Adrenal gland (tissue), 12 donors: ENCODE results near the gene LIPJ. TPM values are rescaled to one million over a fixed set of nuclear protein-coding genes. Genes with fewer than 3 reads are reported as not detected.

Experiments
- DNase-seq, 7 donors: peaks; one replicate each; pipeline ENCODE4 v3.0.0-alpha.2; 2019 to 2020
- H3K27ac ChIP-seq, 5 donors: fragments of 200-600 bp; sonication (generic) in 4 of 5; 1 replicate in 3 of 5; 2 replicates in 2 of 5; pipeline versions ENCODE4 v1.5.1 to v1.8.0; 2016 to 2020; ENCODE audit warnings: mild to moderate bottlenecking in 1 of 5
- H3K27me3 ChIP-seq: fragments of 200-600 bp; 2 replicates; pipeline ENCODE4 v1.8.0; 2021
- H3K36me3 ChIP-seq, 2 donors: fragments of 200-600 bp; replicated peaks in 1 of 2; 1 replicate in 1 of 2; 2 replicates in 1 of 2; pipeline versions ENCODE4 v1.5.1 to v1.8.0; 2018 to 2022
- H3K4me1 ChIP-seq, 2 donors: fragments of 200-600 bp; replicated peaks in 1 of 2; 1 replicate in 1 of 2; 2 replicates in 1 of 2; pipeline versions ENCODE4 v1.5.1 to v1.8.0; 2018 to 2021
- H3K4me3 ChIP-seq, 4 donors: fragments of 200-600 bp; sonication (generic) in 3 of 4; one replicate each; pipeline ENCODE4 v1.5.1; 2016 to 2018
- H3K9me3 ChIP-seq, 3 donors: fragments of 200-600 bp; sonication (generic) in 1 of 3; replicated peaks in 1 of 3; 1 replicate in 2 of 3; 2 replicates in 1 of 3; pipeline versions ENCODE4 v1.5.1 to v1.8.0; 2016 to 2021
- CTCF ChIP-seq, 6 experiments: fragments of 450-650 bp in 4 of 6; fragments of 200-600 bp in 2 of 6; sonication (generic) in 1 of 6; IDR thresholded peaks; 1 replicate in 5 of 6; 2 replicates in 1 of 6; pipeline versions ENCODE4 v1.5.1 to v1.8.0; 2016 to 2021; ENCODE audit warnings: antibody characterized with exemption in 6 of 6, mild to moderate bottlenecking in 2 of 6, moderate library complexity in 1 of 6
- POLR2A ChIP-seq, 2 donors: fragments of 450-650 bp; IDR thresholded peaks; one replicate each; pipeline ENCODE4 v1.6.1; 2017; ENCODE audit warnings: antibody characterized with exemption in 2 of 2, mild to moderate bottlenecking in 2 of 2, moderate library complexity in 1 of 2
- WGBS, 4 donors: extraction: QIAGEN DNeasy Blood & Tissue Kit in 2 of 4; methylation state at CpG; one replicate each; pipeline versions ENCODE4 v1.1.5 to v1.1.7; 2013 to 2017; 5-methylcytosine and 5-hydroxymethylcytosine counted together
- intact Hi-C, 2 donors: fragments of 100-400 bp; cut with DNase I; formaldehyde crosslinking; loops; one replicate each; pipeline versions ENCODE4 v1.14.1 to v1.15.0; 2022 to 2023
- polyA plus RNA-seq, 3 donors: library from polyadenylated mRNA; stranded (reverse); fragments of 200-250 nt in 2 of 3; fragments of 350-450 nt in 1 of 3; fragmentation: Illumina TruSeq in 1 of 3; extraction: RNeasy Lipid Tissue Mini Kit (QIAGEN cat#74804) in 1 of 3; gene quantifications; one replicate each; pipeline ENCODE4 v1.2.3, GENCODE V29; 2013 to 2014
- total RNA-seq, 9 donors: library from RNA; depleted of rRNA in 4 of 9; stranded (reverse); fragments of >200 nt in 4 of 9; fragments of 120-200 nt in 1 of 9; fragmentation: NEBNext Ultra II Directional in 1 of 9; extraction: Animal tissue kit (Norgen Biotek cat#: 25700) in 1 of 9; gene quantifications; one replicate each; pipeline versions ENCODE4 v1.1.0 to v1.2.4, GENCODE V29; 2013 to 2023
- donor health status: healthy with polysubstance abuse.
- donor health status: Bipolar disorder and iron deficiency.
- donor health status: DM: yes; HTN: yes; CAD: no.
- donor health status: DM: no; HTN: no; CAD: no.
- donor health status: DM: no; HTN: no; CAD: no.
- donor health status: DM: yes; HTN: yes; CAD: no.

The LIPJ gene
- total and polyA plus RNA-seq, 12 donors = 0.05 to 0.17 (median 0.07) TPM; not detected in 9

- TF ChIP-seq POLR2A (IDR thresholded peaks at IDR 0.05) (no peak), CTCF (IDR thresholded peaks at IDR 0.05) (no peak)
- no peak overlapping the region for H3K4me3 ChIP-seq
- H3K4me1 ChIP-seq = peaks cover 0 to 8% of the 10 kb centered on the region in 2 donors
- peak overlapping the region in 1 of 5 donors; percentile 4 for H3K27ac ChIP-seq
- H3K36me3 ChIP-seq = no peaks in the 10 kb centered on the region
- WGBS, 4 donors = 53 to 72% (median 55%) methylated on average over 1 of the region's 1 CpG
- DNase-seq = no peak
- H3K9me3 ChIP-seq = no peaks in the 10 kb centered on the region
- intact Hi-C loops = loop anchor here in 1 of 2 donors (5.0 kb wide), 1 partner anchor 155 kb away; no protein-coding TSS in a partner anchor
- no peaks in the 10 kb centered on the region for H3K27me3 ChIP-seq
Observed at GRCh38 chr10:88557256-88557655, 29.3 kb upstream of the LIPJ start.

GRCh38 chr10:88557658-88558057 is 28.9 kb upstream of the LIPJ start:
- intact Hi-C loops = loop anchor here in 1 of 2 donors (5.0 kb wide), 1 partner anchor 155 kb away; no protein-coding TSS in a partner anchor
- no peaks in the 10 kb centered on the region for H3K9me3 ChIP-seq
- H3K4me1 ChIP-seq = peaks cover 0 to 6% of the 10 kb centered on the region in 2 donors
- H3K36me3 ChIP-seq = no peaks in the 10 kb centered on the region
- H3K4me3 ChIP-seq = no peak overlapping the region
- WGBS, 4 donors = 21 to 35% (median 28%) methylated on average over 2 of the region's 2 CpGs
- peak overlapping the region in 1 of 5 donors; percentile 17 for H3K27ac ChIP-seq
- no peak for DNase-seq
- no peaks in the 10 kb centered on the region for H3K27me3 ChIP-seq
- TF ChIP-seq POLR2A (IDR thresholded peaks at IDR 0.05) (no peak), CTCF (IDR thresholded peaks at IDR 0.05) (no peak)

GRCh38 chr10:88562152-88562551 is 24.4 kb upstream of the LIPJ start:
- Histone ChIP-seq H3K27ac (no peak overlapping the region), H3K4me3 (no peak overlapping the region), H3K9me3 (no peaks in the 10 kb centered on the region), H3K27me3 (no peaks in the 10 kb centered on the region), H3K4me1 (peaks cover 0 to 4% of the 10 kb centered on the region in 2 donors), H3K36me3 (no peaks in the 10 kb centered on the region)
- TF ChIP-seq POLR2A (IDR thresholded peaks at IDR 0.05) (no peak), CTCF (IDR thresholded peaks at IDR 0.05) (no peak)
- WGBS, 4 donors = 89 to 92% (median 92%) methylated on average over 1 of the region's 1 CpG
- intact Hi-C loops = loop anchor here in 1 of 2 donors (5.0 kb wide), 1 partner anchor 250 kb away; no protein-coding TSS in a partner anchor
- no peak for DNase-seq

- TF ChIP-seq POLR2A (IDR thresholded peaks at IDR 0.05) = no peak
- TF ChIP-seq CTCF (IDR thresholded peaks at IDR 0.05) = peak in 5 of 6 experiments; percentile 12 to 57 (median 47)
- no peak for DNase-seq
- 0 to 10% (median 6%) methylated on average over 1 of the region's 1 CpG for WGBS, 4 donors
- Histone ChIP-seq H3K9me3 (no peaks in the 10 kb centered on the region), H3K27me3 (no peaks in the 10 kb centered on the region), H3K4me3 (no peak overlapping the region), H3K27ac (no peak overlapping the region), H3K36me3 (no peaks in the 10 kb centered on the region), H3K4me1 (no peaks in the 10 kb centered on the region)
- intact Hi-C loops = no loop called here
Observed at GRCh38 chr10:88565072-88565471, 21.5 kb upstream of the LIPJ start.
